NCI-H226 (cell line): Measurements from ENCODE around the gene IL17RB.

ENCODE experiments used
- DNase-seq: peaks from one replicate; pipeline ENCODE4 v3.0.0-alpha.2; 2015

IL17RB gene

GRCh38 chr3:53863145-53863544 lies 16.8 kb downstream of the IL17RB start:
- DNase-seq = no peak

DNA sequence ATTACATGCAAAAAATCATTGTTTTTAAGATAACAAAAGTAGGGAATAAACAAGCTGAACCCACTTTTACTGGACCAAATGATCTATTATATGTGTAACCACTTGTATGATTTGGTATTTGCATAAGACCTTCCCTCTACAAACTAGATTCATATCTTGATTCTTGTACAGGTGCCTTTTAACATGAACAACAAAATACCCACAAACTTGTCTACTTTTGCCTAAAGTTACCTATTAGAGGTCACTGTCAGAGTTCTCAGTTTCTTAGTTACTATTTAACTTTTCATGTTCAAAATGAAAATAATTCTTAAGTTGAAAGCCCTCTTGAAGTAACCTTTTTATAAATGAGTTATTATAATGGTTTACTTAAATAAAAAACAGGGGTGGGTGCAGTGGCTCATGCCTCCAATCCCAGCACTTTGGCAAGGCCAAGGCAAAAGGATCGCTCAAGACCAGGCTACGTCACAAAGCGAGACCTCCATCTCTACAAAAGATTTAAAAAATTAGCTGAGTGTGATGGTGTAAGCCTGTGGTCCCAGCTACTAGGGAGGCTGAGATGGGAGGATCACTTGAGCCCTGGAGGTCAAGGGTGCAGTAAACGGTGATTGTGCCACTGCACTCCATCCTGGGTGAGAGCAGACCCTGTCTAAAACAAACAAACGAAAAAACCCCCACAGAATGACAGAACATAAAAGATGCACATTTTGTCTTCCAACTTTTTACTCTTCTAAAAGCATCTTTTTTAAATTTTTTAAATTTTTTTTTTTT lies 19.5 kb downstream of the IL17RB start:
- DNase-seq = no peak

DNA sequence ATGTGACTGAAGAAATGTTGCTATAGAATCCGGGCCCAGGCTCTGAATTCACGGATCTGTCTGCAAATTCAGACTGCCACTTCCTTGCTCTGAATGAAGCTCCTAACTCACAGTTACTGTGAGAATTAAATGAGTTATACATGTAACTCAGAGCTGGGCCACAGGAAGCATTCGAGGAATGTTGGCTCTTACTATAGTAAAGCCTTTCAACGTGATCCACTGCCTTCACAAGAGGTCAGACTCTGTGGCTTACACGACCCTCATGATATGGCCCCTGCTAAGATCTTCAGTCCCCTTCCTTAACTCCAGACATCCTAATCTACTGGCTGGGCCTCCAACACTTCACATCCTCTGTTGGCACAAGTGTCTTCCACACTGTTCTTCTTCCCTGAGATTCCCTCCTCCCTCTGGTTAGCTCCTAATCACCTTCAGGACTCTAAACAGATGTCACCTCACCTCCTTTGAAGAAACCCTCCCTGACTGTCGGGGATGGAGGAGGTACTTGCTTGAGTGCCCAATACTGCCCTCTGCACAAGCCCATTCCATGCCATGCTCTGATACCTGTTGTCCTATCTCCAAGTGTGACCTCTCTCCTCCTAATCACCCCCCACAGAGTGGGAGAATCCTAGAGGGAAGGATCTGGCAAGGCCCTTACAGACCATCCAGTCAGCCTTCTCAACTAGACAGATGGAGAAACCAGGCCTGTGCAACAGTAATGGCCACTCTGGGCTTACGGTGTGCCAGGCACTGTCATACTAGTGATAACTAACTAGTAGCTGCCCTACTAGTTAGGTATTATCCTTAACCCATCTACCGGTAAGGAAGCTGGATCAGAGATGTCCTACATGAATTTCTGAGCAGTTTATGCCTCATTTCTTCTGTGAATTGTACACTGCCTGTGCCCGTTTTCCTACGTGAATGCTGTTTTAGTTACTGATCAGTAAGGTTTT lies 34.3 kb downstream of the IL17RB start:
- DNase-seq = no peak

- peak; percentile 66 for DNase-seq
These were observed 35.6 kb downstream of the IL17RB start, which contains the start of gene ACTR8 for GRCh38 chr3:53881691-53882593. Gene ACTR8 (minus strand): TSS chr3:53882152. CDS start chr3:53882101, 51 bp downstream.

- no peak for DNase-seq
These were observed 36.6 kb downstream of the IL17RB start for GRCh38 chr3:53883008-53883407.

GRCh38 chr3:53884623-53885022 lies 38.3 kb downstream of the IL17RB start:
- DNase-seq = no peak

- DNase-seq = peak; percentile 11
These were observed 38.9 kb downstream of the IL17RB start for GRCh38 chr3:53885239-53885638.

DNA sequence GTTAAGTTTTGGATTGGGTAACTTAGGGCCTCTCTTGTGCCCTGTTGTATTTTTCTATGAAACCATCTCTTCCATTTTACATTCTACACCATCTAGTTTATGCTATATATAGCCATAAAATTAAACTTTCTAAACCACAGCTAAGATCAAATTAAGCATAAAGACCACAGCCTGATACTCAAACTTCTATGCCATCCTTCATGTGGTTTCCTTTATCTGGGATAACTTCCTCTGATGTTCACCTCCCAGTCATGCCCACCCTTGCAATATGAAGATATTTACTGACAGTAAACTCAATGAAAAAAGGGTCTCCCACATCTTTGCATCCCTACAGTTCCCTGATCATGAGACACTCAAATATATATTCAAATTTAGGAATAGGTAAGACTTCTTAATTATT lies 41.1 kb downstream of the IL17RB start:
- DNase-seq = no peak

DNA sequence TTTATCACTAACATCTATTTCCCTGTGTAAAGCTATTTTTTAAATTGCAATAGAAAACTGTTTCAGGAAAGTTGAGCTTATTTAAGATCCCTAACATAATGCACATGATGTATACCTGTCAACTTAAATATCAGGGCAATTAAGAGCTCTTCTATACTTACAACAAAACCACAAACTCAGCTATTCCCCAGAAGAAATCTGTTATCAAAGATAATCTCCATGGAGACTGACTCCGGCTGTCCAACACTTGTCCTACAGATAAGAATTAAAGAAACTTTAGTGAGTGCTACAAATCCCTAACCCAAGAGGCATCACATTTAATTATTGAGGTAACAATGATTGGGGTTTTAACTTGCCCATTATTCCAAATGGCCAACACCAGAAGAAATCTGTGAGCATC lies 41.9 kb downstream of the IL17RB start:
- DNase-seq = no peak

GRCh38 chr3:53890726-53891475 lies 44.5 kb downstream of the IL17RB start:
- no peak for DNase-seq

GRCh38 chr3:53891497-53892285 lies 45.3 kb downstream of the IL17RB start, which contains the start of gene SELENOK:
Gene SELENOK (minus strand): TSS chr3:53891859.
- peak; percentile 100 for DNase-seq

DNA sequence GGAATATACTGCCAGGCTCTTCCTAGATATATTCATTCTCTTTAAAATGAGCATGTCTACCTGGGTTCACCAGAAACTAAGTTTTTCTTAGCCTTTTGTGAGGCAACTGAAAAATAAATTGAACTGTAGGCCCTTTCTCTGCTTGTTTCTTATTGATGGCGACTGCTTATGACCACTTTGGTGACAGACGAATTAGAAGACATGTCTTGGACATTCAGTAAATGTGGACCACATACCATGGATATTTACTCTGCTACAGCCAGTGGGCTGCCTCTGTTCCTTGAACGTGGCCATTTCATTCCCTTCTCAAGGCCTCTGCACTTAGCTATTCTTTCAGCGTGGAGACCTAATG lies 45.9 kb downstream of the IL17RB start:
- no peak for DNase-seq

GRCh38 chr3:53899750-53900149 lies 53.4 kb downstream of the IL17RB start:
- no peak for DNase-seq

DNA sequence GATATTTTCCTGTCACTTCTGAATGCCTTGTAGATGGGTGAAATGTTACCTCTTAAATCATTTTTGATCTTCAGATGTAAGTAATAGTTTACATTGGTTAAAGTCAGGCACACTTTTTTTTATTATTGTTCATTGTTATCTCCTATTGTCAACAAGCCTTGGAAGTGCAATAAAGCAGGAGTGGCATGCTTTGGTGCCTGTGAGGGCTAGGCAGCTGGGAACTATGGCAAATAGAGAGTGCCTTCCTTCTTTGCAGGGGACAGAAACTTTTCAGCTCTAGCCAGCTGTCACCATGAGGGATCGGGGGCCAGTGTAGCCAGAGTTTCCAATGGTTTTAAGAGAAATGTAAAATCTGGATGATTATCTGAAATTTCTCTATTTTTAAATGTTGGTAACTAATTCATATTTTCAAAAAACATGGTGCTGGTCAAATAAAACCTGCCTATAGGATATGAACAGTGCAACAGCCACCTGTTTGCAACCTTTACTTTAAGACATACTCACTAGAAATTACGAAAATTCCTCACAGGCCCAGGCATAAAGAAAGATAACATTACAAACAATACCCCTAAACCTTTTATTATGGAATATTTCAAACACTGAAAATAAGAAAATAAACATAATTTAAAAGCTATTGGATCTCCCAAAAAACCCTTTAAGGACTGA lies 54.4 kb downstream of the IL17RB start:
- no peak for DNase-seq

- no peak for DNase-seq
These were observed 55.7 kb downstream of the IL17RB start for GRCh38 chr3:53902067-53902466.

DNA sequence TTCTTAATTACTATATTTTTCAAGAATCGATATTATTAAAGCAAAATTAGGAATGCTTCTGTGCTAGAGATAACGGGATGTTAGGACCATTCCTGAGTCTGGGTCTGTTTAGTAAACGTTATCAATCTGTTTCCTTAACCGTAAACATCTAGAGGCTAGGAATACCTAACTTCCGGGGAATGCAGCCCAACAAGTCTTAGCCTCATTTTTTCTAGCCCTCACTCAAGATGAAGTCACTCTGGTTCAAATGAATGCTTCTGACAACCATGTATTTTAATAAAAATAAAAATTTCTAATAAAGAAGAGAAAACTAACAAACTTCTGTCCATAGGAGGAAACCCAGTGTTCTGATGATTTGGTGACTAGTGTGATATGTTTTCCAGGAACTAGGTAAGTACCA lies 56.3 kb downstream of the IL17RB start:
- no peak for DNase-seq

DNA sequence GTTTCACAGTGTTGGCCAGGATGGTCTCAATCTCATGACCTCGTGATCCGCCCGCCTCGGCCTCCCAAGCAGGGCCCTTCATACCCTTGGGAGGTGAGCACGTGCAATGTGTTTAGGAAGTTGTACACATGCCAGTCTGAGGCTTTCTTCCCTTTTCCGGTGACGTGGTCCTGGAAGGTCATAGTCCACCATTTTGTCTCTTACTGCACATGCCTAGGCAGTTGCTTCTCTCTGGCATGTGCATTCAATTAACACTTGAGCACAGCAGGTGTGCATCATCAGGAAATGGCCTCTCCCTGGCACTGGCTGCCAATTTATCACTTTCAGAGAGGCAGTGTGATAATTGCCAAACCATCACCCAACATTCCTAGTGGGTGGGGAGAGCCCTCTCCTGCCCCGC lies 67.0 kb downstream of the IL17RB start:
- DNase-seq = no peak
